Panc1 (cell line): Measurements from ENCODE around the gene TNRC18.

Experiments used
- CTCF ChIP-seq: fragments of 450-650 bp; IDR thresholded peaks from 2 replicates; pipeline ENCODE4 v1.5.1; 2017; ENCODE audit warnings: mild to moderate bottlenecking
- POLR2AphosphoS5 ChIP-seq: IDR thresholded peaks from 2 replicates; pipeline ENCODE4 v1.6.1; 2012; ENCODE audit warnings: mild to moderate bottlenecking, low read depth, low read length, moderate library complexity
- REST ChIP-seq, 2 experiments: IDR thresholded peaks; 2 replicates each; pipeline ENCODE4 v1.6.1; 2011 to 2012; ENCODE audit warnings: low read depth in 2 of 2, control low read depth in 1 of 2, low read length in 1 of 2, mild to moderate bottlenecking in 1 of 2, moderate library complexity in 1 of 2; ENCODE audit not compliant: insufficient read depth in 1 of 2
- TCF7L2 ChIP-seq: IDR thresholded peaks from 2 replicates; pipeline ENCODE4 v1.6.1; 2011; ENCODE audit warnings: mild to moderate bottlenecking, low read depth, low read length, inconsistent platforms

GRCh38 chr7:5420881-5421713 is 2.5 kb downstream of the TNRC18 start:
- TF ChIP-seq CTCF (no peak), POLR2AphosphoS5 (no peak), REST (IDR thresholded peaks at IDR 0.05; ENCODE audit: insufficient read depth in 1 of 2, low read depth in 2 of 2, low read length in 1 of 2) (no peak), TCF7L2 (no peak)
